Activated CD8-positive, alpha-beta memory T cell treated with anti-CD3 and anti-CD28 coated beads, Interleukin-2, amount 50 U/mL, for 4 hours (primary cell): ENCODE results near the gene RGL4.

Experiments used
- DNase-seq: peaks from one replicate; pipeline ENCODE4 v3.0.0-alpha.2; 2020

The RGL4 gene

DNA sequence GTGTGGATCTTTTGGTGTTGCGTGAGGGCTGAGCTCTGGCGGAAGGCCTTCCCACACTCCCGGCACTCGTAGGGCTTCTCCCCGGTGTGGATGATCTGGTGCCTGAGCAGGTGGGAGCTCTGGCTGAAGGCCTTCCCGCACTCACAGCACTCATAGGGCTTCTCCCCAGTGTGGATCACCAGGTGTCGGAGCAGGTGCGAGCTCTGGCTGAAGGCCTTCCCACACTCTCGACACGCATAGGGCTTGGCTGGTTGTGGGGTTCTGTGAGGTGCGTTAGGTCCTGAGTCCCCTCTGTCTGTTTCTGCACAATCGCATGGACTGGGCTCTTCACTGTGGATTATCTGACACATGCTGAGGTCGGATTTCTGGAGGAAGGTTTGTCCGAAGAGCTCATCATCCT lies 53.7 kb downstream of the RGL4 start:
- DNase-seq: no peak

DNA sequence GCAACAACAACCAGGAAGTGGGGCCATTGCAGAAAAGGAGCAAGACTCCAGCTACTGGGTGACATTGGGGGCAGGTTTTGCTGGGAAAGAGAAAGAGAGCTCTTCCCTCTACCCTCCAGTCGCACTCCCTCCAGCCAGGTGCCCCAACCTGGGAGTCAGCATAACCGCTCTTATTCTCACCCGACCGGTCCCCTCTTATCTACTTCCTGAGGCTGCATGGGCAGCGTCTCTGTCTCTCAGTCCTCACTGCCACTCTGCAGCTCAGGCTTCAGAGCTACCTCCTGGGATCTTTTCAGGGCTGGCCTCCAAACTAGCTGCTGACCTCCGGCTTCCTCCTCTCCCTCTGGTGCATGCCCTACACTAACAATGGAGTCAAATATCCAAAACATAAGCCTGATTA lies 55.0 kb downstream of the RGL4 start:
- DNase-seq: no peak
